ENCODE measurements around the gene ANGEL1.

ANGEL1 gene

DNA sequence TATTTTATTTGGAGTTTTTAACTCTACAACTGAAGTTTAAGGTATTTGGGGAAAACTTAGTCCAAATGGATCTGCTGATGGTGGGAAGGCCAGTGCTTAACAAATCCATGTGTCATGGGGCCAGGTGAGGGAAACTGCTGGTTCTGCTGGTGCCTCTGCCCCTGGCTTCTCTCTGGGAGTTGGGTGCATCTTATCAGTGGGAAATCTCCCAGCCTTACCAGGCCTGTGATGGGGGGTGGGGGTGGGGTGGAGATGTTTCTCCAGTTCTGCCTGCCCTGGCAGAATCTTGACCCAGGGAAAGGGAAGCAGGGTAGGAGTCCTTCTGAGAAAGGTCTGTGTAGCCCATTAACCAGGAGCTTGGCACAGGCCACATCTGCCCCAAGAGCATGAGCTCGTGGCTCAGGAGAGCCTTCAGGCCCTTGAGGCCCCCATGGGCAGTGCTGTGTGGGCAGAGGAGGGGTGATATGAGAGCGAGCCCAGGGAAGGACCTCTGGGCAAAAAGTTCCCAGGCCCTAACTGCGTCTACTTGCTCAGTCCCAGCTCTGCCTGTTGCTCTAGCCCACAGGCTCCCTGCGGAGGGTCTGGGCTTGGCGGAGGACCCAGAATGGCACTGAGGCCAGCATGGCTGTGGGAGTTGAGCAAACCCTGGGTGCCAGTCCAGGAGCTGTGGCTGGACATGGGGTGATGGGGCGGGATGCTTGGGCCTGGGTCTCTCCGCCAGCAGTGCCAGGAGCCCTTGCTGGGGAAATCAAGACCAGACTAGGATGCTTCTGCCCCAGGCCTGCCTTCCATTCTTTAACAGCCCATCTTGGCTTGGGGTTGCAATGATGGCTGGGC is 33.2 kb downstream of the ANGEL1 start:
- no peak for DNase-seq (ENCODE audit: low spot score)

GRCh38 chr14:76778546-76779215 is 34.0 kb downstream of the ANGEL1 start:
- no peak for DNase-seq (ENCODE audit: low spot score)

DNA sequence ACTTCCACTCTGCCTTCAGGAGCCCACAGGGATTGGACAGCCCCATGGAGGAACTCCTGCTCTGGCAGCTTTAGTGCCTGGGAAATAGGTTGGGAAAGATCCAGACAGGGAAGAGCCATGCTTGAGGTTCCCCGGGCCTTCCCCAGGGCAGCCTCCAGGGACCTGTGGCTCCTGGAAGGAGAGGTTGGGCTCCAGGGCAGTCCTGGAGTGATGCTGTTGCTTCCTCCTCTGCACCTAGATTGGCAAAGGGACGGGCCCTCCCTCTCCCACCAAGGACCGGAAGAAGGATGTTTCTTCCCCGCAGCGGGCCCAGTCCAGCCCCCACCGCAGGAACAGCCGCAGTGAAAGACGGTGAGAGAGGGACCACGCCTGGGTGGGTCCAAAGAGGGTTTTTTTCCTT is 35.0 kb downstream of the ANGEL1 start:
- no peak for DNase-seq (ENCODE audit: low spot score)

- no peak for DNase-seq (ENCODE audit: low spot score)
Measured at GRCh38 chr14:76776428-76777251, 36.0 kb downstream of the ANGEL1 start.

DNA sequence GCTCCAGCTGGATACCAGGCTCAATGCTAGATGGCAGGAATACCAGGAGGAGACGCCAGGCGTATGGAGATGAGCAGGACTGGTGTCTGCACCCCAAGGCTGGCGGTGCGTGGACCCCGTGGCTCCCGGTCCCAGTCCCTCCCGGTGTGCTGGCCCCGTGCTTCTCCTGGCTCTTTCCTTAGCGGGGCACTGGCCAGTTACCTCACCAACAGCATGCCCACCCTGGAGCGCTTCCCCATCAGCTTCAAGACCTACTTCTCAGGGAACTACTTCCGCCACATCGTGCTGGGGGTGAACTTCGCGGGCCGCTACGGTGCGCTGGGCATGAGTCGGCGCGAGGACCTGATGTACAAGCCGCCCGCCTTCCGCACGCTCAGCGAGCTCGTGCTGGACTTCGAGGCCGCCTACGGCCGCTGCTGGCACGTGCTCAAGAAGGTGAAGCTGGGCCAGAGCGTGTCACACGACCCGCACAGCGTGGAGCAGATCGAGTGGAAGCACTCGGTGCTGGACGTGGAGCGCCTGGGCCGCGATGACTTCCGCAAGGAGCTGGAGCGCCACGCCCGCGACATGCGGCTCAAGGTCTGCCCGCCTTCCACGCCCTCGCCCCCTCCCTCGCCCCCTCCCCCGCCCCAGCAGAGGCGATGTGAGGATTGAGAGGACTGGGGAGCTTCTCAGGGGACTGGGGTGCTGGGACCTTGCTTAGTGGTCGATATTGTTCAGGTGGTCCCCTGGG is 36.8 kb downstream of the ANGEL1 start:
- DNase-seq (ENCODE audit: low spot score): no peak

- no peak for DNase-seq (ENCODE audit: low spot score)
Measured at GRCh38 chr14:76774821-76775694, 37.6 kb downstream of the ANGEL1 start.

- no peak for DNase-seq (ENCODE audit: low spot score)
Measured at GRCh38 chr14:76773956-76774820, 38.5 kb downstream of the ANGEL1 start.

DNA sequence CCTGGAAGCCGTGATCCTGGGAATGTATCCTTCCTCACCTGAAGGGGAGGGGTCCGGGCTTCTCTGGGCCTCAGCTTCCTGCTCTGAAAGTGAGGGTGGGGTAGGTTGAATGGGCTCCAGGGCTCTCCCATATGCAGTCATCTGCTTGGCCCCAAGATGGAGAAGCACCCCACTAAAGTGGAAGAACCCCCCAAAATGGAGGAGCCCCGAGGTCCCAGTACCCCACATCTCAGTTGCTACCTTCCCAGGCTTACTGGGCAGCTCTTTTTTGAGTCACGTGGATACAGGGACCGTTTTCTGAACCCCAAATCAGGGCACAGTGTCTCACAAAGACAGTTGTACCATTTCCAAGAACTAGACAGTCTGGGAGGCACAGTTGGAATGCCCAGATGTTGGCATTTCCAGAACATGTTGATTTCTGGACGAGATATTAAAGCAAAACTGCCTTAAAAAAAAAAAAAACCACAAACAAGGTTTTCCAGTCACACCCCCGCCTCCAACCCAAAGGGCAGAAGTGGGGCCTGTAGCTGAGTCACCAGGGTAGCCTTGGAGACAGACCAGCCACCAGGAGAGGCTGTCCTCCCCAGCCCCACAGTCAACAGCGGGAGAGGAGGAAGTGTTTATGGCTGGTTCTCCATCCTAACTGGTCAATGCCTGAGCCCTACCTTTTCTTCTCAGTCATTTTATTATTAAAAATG is 39.3 kb downstream of the ANGEL1 start:
- peak; percentile 89 for DNase-seq (ENCODE audit: low spot score)

DNA sequence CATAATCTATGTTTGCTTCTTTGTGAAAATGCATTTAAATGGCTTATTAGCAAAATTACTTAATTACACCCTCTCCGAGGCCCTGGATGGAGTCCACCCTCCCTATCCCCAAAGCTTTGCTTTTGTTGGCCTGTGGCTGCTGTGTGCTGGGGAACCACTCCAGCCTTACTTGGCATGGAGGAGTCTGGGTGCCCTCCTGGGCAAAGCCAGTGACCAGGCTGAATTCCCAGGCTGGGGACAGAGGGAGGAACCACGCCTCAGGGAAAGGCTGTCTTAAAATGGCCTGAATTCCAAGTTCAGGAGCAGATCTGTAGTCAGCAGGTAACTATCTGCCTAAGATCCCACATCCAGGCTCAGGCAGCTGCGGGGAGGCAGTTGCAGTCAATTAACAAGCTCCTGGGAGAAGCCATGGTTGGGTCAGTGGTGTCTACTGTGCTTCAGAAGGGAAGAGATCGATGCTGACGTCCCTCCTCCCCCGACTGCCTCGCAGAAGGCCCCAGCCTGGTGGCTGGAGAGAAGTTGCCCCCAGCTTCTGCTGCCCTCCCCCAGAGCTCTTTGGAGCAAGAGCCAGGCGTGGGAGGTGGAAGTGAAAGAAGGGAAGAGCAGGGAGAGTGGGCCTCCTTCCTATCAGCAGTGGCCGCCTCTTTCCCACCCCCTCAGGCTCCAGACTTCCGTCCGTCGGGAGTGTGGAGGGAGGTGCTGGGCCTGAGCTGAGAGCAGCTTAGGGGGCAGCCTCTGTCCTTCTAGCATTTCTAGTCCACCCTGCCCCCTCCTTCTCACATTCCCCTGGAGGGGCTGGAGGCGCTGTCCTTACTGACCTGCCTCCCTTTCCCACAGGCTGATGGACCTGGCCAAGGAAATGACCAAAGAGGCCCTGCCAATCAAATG is 40.1 kb downstream of the ANGEL1 start:
- peak; percentile 41 for DNase-seq (ENCODE audit: low spot score)

DNA sequence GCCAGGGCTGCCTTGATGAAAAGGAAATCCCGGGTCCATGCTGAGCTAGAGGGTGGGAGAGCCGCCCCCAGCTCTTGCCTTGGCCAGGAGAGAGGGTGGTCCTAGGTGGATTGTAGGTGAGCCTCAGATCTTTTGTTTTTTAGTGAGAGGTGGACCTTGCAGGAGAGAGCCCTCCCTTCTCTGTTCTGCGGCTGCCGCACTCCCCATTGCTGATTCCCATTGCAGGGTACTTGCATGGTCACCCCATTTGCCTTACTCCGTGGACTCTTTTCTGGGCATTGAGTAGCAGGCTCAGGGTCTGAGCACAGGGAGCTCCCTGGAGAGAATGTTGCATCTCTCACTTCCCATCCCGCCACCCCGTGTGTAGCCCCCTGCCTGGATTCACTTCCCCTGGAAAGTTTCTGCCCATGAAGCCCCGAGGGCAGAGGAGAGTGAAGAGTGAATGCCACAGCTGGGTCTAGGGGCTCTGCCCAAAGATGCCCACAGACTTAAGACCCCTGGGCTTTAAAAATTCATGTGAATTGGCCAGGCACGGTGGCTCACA is 41.2 kb downstream of the ANGEL1 start:
- no peak for DNase-seq (ENCODE audit: low spot score)

DNA sequence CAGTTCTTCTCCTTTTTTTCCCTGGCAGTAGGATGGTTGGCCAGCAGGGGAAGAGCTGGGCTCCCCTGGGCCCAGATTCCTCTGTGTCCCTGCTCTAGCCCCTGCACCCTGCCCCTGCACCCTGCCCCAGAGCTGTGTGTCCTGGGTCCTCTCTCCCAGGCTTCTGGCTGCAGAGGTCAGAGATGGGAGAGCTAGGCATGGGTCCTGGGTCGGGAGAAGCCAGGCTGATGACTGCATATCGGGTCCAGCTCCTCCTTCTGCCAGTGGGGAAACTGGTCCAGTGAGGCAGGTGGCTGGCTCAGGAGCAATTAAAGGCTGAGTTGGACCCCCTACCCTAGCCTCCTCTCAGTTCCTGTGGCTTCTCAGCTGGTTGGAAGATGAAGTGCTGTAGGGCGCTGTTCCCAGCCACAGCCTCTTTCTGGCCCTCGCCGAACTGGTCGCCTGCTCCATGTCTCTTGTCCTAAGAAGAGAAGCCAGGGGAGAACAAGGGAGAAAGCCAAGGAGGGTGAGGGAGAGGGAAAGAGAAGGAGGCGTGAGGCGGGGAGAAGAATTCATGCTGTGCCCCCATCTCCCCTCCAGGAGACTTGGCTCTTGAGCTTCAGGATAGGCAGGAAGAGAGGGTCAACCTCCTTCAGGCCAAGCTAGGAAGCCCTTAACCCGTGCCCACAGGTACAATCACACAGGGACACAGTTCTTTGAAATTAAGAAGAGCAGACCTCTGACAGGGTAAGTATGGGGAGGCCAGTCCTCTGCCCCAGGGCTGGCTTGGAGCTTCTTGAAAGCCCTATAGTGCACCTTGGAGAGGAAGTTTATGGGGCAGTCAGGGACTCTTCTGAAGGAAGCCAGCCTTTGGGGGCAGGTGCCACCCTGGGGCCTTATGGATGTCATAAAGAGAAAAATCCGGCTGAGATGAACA is 41.9 kb downstream of the ANGEL1 start:
- DNase-seq (ENCODE audit: low spot score): no peak

- DNase-seq (ENCODE audit: low spot score): no peak
Measured at GRCh38 chr14:76769636-76770292, 42.9 kb downstream of the ANGEL1 start.

DNA sequence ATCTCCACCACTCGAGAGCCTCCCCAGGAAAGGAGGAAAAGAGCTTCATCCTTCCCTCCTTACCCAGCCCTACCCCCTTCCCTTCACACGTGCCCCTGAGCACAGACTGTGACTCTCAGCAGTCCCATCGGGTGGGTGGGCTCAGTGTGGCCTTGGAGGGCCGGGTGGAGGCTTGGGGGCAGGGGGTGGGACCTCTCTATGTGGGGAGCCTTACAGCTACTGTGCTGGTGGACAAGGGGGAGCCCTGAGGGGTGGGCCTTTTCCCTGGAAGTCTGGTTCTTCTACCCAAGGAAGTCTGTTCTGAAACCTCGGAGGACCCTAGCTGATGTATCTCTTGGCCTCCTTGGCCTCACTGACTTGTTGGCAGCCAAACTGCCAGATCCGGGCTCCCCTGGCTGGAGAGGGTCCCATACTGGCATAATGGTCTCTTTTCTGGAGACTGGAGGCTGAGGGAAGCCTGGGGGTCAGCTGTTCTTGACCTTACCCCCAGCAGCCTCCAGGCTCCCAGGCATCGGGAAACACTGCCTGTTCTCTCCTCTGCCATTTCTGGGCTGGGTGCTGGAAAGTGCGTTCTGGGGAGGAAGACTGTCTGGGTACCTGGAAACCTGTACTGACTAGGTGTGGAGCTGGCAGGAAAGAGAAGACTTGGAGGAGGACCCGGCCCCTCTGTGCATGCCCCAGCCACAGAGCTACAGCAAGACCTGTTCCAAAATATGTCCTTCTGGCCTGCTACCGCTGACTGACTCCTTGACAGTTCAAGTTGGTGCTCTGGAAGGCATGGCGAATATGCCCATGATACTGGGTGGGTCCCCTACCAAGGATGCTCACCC is 43.8 kb downstream of the ANGEL1 start:
- no peak for DNase-seq (ENCODE audit: low spot score)

DNA sequence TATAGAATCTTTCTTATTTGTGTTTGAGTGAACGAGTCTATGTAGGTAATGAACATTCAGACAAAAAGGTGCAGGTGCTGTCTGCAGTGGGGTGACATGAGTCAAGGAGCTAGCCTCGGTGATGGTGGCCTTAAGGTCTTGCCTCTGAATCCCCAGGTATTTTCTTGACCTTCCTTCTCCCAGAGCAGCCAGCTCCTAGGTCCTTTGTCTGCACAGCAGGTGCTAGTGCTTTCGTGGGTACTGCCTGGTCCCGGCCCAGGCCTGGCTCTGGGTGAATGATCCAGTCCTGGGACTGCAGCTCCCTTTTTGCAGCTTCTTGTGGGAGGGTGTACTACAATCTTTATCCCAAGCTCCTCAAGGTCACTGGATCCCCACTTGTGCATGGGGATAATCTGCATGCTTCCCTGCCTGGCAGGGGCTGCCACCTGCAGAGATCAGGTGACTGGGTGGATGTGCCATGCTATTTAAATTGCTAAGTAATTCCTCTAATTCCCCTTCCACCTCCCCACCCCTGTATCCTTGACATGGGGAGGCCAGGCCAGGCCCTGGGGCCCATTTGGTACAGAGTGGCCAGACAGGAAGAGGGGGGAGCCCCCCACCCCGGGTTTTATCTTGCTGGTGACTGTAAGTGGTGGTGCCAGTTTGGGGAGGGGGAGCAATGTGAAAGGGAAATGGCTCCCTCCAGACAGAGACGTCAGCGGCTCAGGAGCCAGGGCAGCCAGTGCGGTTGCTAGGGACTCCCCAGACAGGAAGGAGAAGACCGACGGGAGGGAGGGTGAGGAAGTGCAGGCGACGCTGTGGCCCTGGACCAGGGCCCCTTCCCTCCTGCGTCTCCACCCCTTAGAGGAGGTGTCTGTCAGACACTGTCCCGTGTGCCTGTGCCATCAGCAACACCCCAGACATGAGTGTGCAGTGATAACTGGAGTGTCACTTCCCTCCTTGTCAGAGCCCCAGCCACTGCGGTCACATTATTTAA is 44.7 kb downstream of the ANGEL1 start:
- DNase-seq (ENCODE audit: low spot score): no peak
